CD4-positive, alpha-beta T cell treated with Interleukin-2 at 100 ng/mL for 4 hours (primary cell): ENCODE results near the gene NXPE3.
"Not testable (repeated sequence)": the region's sequence is repeated elsewhere in the genome, so short reads cannot be mapped to it uniquely, and the experiment has no call there.

Experiments used
- DNase-seq: peaks from one replicate; pipeline ENCODE4 v3.0.0-alpha.2; 2020; ENCODE audit warnings: low spot score

NXPE3 gene

DNA sequence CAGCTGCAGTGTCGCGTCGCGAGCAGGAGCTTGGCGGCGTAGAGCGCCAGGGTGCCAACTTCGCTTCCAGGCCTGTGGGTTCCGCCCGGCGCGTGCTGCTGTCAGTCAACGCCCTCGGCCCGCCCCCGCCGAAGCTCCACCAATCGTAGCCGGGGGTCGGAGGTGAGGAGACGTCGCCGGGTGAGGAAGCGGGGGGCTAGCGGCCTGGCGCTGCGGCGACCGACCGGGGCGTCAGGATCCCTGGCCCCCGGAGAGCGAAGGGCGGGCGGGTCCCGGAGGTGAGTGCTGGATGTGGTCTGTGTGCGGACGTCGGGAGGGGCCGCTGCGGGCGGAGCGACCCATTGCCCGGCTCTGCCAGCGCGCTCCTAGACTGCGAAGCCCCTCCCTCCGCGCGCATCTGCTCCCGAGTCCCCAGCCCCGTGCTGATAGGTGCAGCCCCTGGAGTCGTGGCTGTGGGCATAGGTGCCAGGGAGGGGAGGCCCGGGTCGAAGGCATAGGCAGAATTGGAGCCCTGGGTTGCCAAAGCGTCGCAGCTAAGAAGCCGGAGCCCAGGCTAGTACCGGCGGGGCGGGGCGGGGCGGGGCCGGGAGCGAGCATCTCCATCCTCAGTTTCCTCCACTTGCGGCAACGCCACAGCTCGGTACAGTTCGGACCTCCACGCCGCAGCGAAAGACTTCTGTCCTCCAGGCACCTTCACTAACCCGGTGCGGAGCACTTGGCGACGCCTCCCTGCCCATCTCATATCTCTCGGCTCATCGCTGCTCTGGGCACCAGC lies at the start of gene NXPE3:
Gene NXPE3 (plus strand): TSS at position 165 of the 775 bp plus-strand sequence. CDS start 6,386 bp downstream, outside the sequence.
- DNase-seq = peak; percentile 94

DNA sequence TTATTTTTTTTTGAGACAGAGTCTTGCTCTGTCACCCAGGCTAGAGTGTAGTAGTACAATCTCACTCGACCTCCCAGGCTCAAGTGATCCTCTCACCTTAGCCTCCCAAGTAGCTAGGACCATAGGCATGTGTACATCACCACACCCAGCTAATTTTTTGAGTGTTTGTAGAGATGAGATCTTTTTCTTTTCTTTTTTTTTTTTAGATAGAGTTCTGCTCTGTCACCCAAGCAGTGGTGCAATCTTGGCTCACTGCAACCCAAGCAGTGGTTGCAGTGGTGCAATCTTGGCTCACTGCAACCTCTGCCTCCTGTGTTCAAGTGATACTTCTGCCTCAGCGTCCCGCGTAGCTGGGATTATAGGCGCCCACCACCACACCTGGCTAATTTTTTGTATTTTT lies 49.4 kb upstream of the NXPE3 start:
- DNase-seq = no peak

GRCh38 chr3:101730839-101731238 lies 48.2 kb upstream of the NXPE3 start:
- DNase-seq = no peak

GRCh38 chr3:101732240-101732641 lies 46.8 kb upstream of the NXPE3 start:
- DNase-seq = no peak

DNA sequence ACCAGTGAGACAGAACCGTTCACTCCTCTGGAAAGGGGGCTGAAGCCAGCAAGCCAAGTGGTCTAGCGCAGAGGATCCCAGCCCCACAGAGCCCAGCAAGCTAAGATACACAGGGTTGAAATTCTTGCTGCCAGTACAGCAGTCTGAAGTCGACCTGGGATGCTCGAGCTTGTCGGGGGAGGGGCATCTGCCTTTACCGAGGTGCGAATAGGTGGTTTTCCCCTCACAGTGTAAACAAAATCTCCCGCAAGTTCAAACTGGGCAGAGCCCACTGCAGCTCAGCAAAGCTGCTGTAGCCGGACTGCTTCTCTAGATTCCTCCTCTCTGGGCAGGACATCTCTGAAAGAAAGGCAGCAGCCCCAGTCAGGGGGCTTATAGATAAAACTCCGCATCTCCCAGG lies 43.2 kb upstream of the NXPE3 start:
- DNase-seq = no peak

GRCh38 chr3:101741914-101742313 lies 37.1 kb upstream of the NXPE3 start:
- DNase-seq = not testable (repeated sequence)

- DNase-seq = no peak
These were observed 34.2 kb upstream of the NXPE3 start for GRCh38 chr3:101744811-101745210.

GRCh38 chr3:101745934-101746333 lies 33.1 kb upstream of the NXPE3 start:
- DNase-seq = not testable (repeated sequence)

DNA sequence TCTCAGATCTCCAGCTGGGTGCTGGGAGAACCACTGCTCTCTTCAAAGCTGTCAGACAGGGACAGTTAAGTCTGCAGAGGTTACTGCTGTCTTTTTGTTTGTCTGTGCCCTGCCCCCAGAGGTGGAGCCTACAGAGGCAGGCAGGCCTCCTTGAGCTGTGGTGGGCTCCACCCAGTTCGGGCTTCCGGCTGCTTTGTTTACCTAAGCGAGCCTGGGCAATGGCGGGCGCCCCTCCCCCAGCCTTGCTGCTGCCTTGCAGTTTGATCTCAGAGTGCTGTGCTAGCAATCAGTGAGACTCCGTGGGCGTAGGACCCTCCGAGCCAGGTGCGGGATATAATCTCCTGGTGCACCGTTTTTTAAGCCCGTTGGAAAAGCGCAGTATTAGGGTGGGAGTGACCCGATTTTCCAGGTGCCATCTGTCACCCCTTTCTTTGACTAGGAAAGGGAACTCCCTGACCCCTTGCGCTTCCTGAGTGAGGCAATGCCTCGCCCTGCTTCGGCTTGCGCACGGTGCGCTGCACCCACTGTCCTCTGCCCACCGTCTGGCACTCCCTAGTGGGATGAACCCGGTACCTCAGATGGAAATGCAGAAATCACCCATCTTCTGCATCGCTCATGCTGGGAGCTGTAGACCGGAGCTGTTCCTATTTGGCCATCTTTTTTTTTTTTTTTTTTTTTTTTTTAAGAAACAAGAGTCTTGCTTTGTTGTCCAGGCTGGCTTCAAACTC lies 25.5 kb upstream of the NXPE3 start:
- peak; percentile 44 for DNase-seq

GRCh38 chr3:101758224-101758623 lies 20.8 kb upstream of the NXPE3 start:
- DNase-seq = no peak

- no peak for DNase-seq
These were observed 16.9 kb upstream of the NXPE3 start for GRCh38 chr3:101762041-101762646.

- DNase-seq = not testable (repeated sequence)
These were observed 1.2 kb upstream of the NXPE3 start for GRCh38 chr3:101777745-101778281.

- DNase-seq = no peak
These were observed 495 bp upstream of the NXPE3 start for GRCh38 chr3:101778385-101779046.

DNA sequence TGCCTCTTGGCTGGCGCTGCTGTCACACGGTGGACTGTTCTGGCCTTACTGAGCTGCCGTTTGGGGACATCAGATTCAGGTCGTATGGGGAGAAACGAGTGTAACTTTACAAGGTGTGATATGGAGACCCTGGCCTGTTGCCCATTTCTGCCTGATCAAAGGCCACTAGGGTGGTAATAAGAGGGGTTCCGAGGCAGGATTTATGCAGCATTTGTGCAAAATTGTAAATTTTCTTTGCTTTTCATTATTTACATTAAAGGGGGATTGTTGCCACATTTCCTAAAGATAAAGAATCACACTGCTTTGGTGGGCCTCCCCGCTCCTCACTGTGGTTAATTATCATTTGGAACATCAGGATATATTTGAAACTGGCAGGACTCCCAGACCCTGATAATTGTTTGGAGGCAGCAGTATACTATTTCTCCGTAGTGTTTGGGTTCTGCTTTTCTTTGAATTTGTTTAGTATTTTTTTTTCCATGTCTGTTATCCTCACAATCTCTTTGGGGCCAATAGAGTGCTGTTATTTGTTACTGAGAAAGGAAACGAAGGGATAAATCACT lies 891 bp downstream of the NXPE3 start:
- no peak for DNase-seq

DNA sequence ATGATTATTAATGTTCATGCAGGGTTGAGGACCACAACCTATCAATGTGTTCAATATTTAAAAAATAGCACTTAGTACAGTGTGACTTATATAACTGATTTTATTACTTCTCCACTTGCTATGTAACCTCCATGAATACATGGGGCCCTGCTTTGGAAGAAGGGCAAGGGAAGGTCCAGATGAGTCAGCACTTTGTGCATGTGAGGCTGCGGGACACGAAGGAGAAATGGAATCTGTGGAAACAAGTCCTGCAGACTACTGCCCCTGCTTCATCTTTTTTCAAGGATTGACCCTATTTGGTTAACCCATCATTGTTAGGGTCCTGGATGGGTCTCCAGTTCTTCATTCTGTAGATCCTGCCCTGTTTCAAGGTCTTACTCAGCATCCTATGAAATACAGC lies 1.6 kb downstream of the NXPE3 start:
- no peak for DNase-seq

DNA sequence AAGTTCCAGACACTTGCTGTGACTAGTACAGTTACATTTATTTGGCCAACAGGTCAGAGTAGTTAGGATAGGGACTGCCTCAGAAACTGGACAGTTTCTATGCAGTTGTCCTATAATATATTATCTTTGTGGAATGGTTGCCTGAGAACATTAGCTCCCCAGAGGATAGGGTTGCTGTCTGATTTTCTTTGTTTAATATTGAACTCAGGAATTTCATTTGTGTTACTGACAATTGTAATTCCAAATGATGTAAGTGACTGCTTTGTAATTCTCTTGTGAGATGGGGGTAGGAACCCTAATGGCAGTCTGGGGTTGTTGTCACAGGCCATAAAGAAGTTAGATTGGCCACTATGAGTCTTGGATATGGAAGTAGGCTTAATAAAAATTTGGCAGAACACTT lies 2.2 kb downstream of the NXPE3 start:
- DNase-seq = no peak

DNA sequence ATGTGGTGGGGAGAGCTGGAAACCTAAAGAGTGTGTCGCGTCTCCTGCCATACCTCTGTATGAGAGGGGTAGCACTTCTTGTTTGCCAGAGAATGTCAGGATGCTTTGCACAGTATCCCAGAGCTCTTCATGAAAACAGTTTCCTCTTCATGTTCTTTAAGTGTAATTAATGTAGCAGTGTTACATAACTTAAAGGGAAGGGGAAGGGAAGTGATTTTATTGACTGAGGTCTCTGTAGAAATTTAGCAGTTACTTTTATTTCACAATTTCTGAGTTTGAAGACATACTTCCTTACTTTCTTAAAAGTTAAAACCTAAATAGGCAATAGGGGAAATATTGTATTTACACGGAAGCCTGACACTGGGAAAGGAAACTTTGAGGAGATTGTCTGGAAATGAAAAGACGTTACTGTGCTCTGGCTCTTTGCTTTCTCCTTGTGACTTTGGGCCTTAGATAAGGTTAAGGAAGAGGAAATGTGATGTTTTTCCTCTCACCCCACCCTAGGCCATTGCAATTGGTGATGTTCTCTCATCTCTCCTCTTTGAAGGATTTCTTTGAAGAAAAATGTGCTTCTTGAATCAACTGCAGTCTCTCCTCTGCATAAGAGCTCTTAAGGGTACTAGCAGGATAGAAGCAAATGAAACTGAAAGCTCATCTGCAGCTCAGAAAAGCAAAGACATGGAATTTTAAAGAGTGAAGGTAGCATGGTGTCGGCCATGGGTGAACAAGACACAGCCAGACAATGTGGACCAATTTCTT lies 6.0 kb downstream of the NXPE3 start:
- DNase-seq = peak; percentile 13

DNA sequence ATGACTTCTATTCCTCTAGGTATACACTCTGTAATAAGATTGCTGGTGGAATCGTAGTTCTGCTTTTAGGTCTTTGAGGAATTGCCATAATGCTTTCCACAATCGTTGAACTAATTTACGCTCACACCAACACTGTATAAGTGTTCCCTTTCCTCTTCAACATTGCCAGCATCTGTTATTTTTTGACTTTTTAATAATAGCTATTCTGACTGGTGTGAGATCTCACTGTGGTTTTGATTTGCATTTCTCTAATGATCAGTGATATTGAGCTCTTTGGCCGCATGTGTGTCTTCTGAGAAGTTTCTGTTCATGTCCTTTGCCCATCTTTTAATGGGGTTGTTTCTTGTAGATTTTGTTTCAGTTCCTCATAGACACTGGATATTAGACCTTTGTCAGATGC lies 12.8 kb downstream of the NXPE3 start:
- DNase-seq = no peak

GRCh38 chr3:101796077-101796680 lies 17.2 kb downstream of the NXPE3 start:
- no peak for DNase-seq

DNA sequence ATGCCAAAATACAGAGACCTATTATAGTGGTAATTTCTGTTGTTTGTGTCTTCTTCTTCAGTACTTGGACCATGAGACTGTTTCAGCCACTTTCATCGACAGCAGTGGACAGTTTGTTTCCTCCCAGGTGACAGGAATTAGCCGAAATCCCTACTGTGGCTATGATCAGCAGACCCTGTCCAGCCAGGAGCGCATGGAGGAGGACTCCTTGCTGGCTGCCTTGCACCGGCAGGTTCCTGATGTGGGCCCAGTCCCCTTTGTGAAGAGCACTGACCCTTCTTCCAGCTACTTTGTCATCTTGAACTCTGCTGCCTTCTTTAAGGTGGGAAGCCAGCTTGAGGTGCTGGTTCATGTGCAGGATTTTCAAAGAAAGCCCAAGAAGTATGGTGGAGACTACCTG lies 22.2 kb downstream of the NXPE3 start:
- DNase-seq = no peak

- DNase-seq = no peak
These were observed 23.2 kb downstream of the NXPE3 start for GRCh38 chr3:101802179-101802578.
